Measurements from ENCODE around the gene FALEC.
A peak's percentile ranks its signal among the peaks of the same experiment; 100 is the strongest.
"Not testable (repeated sequence)": the region's sequence is repeated elsewhere in the genome, so short reads cannot be mapped to it uniquely, and the experiment has no call there.

Gene FALEC

GRCh38 chr1:150579110-150579944, 63.8 kb downstream of the FALEC start, which contains the start of gene MCL1:
Gene MCL1 (minus strand): TSS chr1:150579610. CDS start chr1:150579530, 80 bp downstream.
- no peaks in the 10 kb centered on the region for H3K9me3 ChIP-seq (ENCODE audit: low read length)
- H3K27me3 ChIP-seq (ENCODE audit: insufficient read depth, low read length) = no peaks in the 10 kb centered on the region
- peak within 1 kb of the TSS; percentile 96 for H3K4me3 ChIP-seq (ENCODE audit: low read length)
- H3K4me1 ChIP-seq (ENCODE audit: insufficient read depth, low read length) = peaks cover 18% of the 10 kb centered on the region
- peaks cover 46% of the 10 kb centered on the region for H3K36me3 ChIP-seq (ENCODE audit: insufficient read depth, low read length)
- peak within 1 kb of the TSS; percentile 49 for H2AFZ ChIP-seq (ENCODE audit: low read depth, low read length)

- Histone ChIP-seq H3K36me3 (ENCODE audit: insufficient read depth, low read length) (peaks cover 38% of the 10 kb centered on the region), H3K4me3 (ENCODE audit: low read length) (peak overlapping the region; percentile 96), H2AFZ (ENCODE audit: low read depth, low read length) (peak overlapping the region; percentile 49), H3K27me3 (ENCODE audit: insufficient read depth, low read length) (no peaks in the 10 kb centered on the region), H3K9me3 (ENCODE audit: low read length) (no peaks in the 10 kb centered on the region), H3K4me1 (ENCODE audit: insufficient read depth, low read length) (peaks cover 11% of the 10 kb centered on the region)
Observed at GRCh38 chr1:150579945-150580642, 64.5 kb downstream of the FALEC start.

- H3K4me3 ChIP-seq (ENCODE audit: low read length); H3K4me1 ChIP-seq (ENCODE audit: insufficient read depth, low read length); H3K9me3 ChIP-seq (ENCODE audit: low read length); H3K27me3 ChIP-seq (ENCODE audit: insufficient read depth, low read length); H2AFZ ChIP-seq (ENCODE audit: low read depth, low read length): not testable (repeated sequence)
- peaks cover 30% of the 10 kb centered on the region for H3K36me3 ChIP-seq (ENCODE audit: insufficient read depth, low read length)
Observed at GRCh38 chr1:150580966-150581365, 65.4 kb downstream of the FALEC start.

GRCh38 chr1:150581437-150581836, 65.9 kb downstream of the FALEC start:
- not testable (repeated sequence) for H3K4me3 ChIP-seq (ENCODE audit: low read length); H3K27me3 ChIP-seq (ENCODE audit: insufficient read depth, low read length); H3K9me3 ChIP-seq (ENCODE audit: low read length); H2AFZ ChIP-seq (ENCODE audit: low read depth, low read length); H3K4me1 ChIP-seq (ENCODE audit: insufficient read depth, low read length)
- peaks cover 25% of the 10 kb centered on the region for H3K36me3 ChIP-seq (ENCODE audit: insufficient read depth, low read length)

DNA sequence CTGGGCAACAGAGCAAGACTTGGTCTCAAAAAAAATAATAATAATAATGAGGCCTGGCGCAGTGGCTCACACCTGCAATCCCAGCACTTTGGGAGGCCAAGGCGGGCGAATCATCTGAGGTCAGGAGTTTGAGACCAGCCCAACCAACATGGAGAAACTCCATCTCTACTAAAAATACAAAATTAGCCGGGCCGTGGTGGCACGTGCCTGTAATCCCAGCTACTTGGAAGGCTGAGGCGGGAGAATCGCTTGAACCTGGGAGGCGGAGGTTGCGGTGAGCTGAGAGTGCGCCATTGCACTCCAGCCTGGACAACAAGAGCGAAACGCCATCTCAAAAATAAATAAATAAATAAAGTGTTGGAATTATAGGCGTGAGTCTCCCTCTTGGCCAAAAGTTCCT, 66.4 kb downstream of the FALEC start:
- not testable (repeated sequence) for H3K9me3 ChIP-seq (ENCODE audit: low read length); H3K4me1 ChIP-seq (ENCODE audit: insufficient read depth, low read length); H2AFZ ChIP-seq (ENCODE audit: low read depth, low read length); H3K4me3 ChIP-seq (ENCODE audit: low read length); H3K27me3 ChIP-seq (ENCODE audit: insufficient read depth, low read length)
- H3K36me3 ChIP-seq (ENCODE audit: insufficient read depth, low read length) = peaks cover 20% of the 10 kb centered on the region

GRCh38 chr1:150582371-150582770, 66.8 kb downstream of the FALEC start:
- H3K36me3 ChIP-seq (ENCODE audit: insufficient read depth, low read length) = peaks cover 16% of the 10 kb centered on the region
- H2AFZ ChIP-seq (ENCODE audit: low read depth, low read length) = no peak overlapping the region
- no peaks in the 10 kb centered on the region for H3K4me1 ChIP-seq (ENCODE audit: insufficient read depth, low read length)
- no peaks in the 10 kb centered on the region for H3K9me3 ChIP-seq (ENCODE audit: low read length)
- H3K27me3 ChIP-seq (ENCODE audit: insufficient read depth, low read length) = no peaks in the 10 kb centered on the region
- no peak overlapping the region for H3K4me3 ChIP-seq (ENCODE audit: low read length)

Measured in neuron (in vitro differentiated cells).